Measurements from ENCODE around the gene SCGN.

- TF ChIP-seq, protein P1, sequence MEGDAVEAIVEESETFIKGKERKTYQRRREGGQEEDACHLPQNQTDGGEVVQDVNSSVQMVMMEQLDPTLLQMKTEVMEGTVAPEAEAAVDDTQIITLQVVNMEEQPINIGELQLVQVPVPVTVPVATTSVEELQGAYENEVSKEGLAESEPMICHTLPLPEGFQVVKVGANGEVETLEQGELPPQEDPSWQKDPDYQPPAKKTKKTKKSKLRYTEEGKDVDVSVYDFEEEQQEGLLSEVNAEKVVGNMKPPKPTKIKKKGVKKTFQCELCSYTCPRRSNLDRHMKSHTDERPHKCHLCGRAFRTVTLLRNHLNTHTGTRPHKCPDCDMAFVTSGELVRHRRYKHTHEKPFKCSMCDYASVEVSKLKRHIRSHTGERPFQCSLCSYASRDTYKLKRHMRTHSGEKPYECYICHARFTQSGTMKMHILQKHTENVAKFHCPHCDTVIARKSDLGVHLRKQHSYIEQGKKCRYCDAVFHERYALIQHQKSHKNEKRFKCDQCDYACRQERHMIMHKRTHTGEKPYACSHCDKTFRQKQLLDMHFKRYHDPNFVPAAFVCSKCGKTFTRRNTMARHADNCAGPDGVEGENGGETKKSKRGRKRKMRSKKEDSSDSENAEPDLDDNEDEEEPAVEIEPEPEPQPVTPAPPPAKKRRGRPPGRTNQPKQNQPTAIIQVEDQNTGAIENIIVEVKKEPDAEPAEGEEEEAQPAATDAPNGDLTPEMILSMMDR (IDR thresholded peaks at IDR 0.05), result no peak
- no peak for TF ChIP-seq POLR2A (IDR thresholded peaks at IDR 0.05)
Measured at GRCh38 chr6:25670793-25671513, 18.9 kb downstream of the SCGN start.

Measured in right lobe of liver (tissue), 4 donors.